Measurements from ENCODE around the gene SLC4A5.

Gene SLC4A5

GRCh38 chr2:74253306-74253970 lies 89.8 kb downstream of the SLC4A5 start:
- no peak for TF ChIP-seq CTCF (IDR thresholded peaks at IDR 0.05)

- TF ChIP-seq CTCF (IDR thresholded peaks at IDR 0.05), result no peak
These were observed 90.4 kb downstream of the SLC4A5 start for GRCh38 chr2:74252862-74253261.

- no peak for TF ChIP-seq CTCF (IDR thresholded peaks at IDR 0.05)
These were observed 91.2 kb downstream of the SLC4A5 start for GRCh38 chr2:74252036-74252435.

- TF ChIP-seq CTCF (IDR thresholded peaks at IDR 0.05), result peak; percentile 62
These were observed 93.0 kb downstream of the SLC4A5 start for GRCh38 chr2:74250189-74250631.

GRCh38 chr2:74249406-74250122 lies 93.7 kb downstream of the SLC4A5 start:
- TF ChIP-seq CTCF (IDR thresholded peaks at IDR 0.05), result no peak

- no peak for TF ChIP-seq CTCF (IDR thresholded peaks at IDR 0.05)
These were observed 96.6 kb downstream of the SLC4A5 start for GRCh38 chr2:74246496-74247195.

- no peak for TF ChIP-seq CTCF (IDR thresholded peaks at IDR 0.05)
These were observed 98.9 kb downstream of the SLC4A5 start for GRCh38 chr2:74244286-74244685.
